ENCODE measurements around the gene MPP4. TPM values are rescaled to one million over a fixed set of nuclear protein-coding genes. Genes with fewer than 3 reads are reported as not detected.

MPP4 gene
- total and polyA plus RNA-seq, 2 donors from 2014 or later: 0.19 TPM; not detected in 1

DNA sequence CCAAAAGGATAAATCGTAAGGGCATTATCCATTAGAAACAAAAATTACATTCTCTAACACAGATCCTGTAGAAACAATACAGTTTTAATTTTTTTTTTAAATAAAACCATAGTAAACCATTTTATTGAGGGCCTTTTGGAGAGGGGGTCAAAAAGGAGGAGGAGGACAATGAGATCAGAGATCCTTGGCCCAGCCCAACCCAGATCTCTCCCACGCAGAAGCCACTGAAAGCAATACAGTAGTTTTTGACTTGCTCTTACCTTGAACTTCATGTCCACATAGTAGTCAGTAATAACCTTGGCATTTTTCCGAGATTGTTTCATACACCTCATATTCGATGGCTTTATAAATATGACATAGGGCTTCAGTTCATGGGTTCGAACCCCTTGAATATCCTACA lies 51.0 kb downstream of the MPP4 start:
- intact Hi-C loops (cut with DNase I): no loop called here
- Histone ChIP-seq H3K27ac (ENCODE audit: low read depth in 2 of 2, low read length in 2 of 2) (no peak overlapping the region), H3K4me1 (ENCODE audit: control insufficient read depth in 2 of 3, insufficient read depth in 2 of 3, low read depth in 1 of 3, low read length in 3 of 3) (peaks cover 0 to 5% (median 0%) of the 10 kb centered on the region in 3 donors), H3K9ac (ENCODE audit: low read length in 3 of 3) (no peak overlapping the region), H3K36me3 (ENCODE audit: control insufficient read depth in 2 of 3, insufficient read depth in 3 of 3, low read length in 3 of 3) (no peaks in the 10 kb centered on the region), H3K27me3 (ENCODE audit: control insufficient read depth, insufficient read depth, low read length) (no peaks in the 10 kb centered on the region), H3K4me3 (ENCODE audit: low read length in 3 of 3) (no peak overlapping the region), H3K9me3 (ENCODE audit: control insufficient read depth in 2 of 3, insufficient read depth in 1 of 3, low read length in 3 of 3) (no peaks in the 10 kb centered on the region)
- FAIRE-seq (no peak), DNase-seq (no peak)
- TF ChIP-seq, protein P1, sequence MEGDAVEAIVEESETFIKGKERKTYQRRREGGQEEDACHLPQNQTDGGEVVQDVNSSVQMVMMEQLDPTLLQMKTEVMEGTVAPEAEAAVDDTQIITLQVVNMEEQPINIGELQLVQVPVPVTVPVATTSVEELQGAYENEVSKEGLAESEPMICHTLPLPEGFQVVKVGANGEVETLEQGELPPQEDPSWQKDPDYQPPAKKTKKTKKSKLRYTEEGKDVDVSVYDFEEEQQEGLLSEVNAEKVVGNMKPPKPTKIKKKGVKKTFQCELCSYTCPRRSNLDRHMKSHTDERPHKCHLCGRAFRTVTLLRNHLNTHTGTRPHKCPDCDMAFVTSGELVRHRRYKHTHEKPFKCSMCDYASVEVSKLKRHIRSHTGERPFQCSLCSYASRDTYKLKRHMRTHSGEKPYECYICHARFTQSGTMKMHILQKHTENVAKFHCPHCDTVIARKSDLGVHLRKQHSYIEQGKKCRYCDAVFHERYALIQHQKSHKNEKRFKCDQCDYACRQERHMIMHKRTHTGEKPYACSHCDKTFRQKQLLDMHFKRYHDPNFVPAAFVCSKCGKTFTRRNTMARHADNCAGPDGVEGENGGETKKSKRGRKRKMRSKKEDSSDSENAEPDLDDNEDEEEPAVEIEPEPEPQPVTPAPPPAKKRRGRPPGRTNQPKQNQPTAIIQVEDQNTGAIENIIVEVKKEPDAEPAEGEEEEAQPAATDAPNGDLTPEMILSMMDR (IDR thresholded peaks at IDR 0.05; ENCODE audit: borderline replicate concordance, extremely low read depth, insufficient read depth): no peak

DNA sequence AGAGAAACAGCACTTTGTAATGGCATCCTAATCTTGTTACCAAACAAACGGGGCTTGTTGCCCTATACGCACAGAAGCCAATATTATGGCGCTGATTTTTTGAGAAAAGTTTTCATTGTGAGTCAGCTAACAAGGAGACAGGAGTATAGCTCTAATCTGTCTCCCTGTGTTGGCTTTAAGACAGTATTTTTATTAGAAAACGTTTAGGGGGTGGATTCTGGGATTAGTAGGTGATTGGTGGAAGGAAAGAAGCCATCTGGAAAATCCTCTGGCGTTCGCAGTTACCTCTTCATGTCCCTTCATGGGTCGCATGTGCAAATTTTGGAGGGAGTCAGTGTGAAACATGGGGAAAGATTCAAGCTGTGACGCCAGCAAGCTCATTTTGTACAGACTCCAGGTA lies 54.4 kb downstream of the MPP4 start:
- FAIRE-seq: no peak

DNA sequence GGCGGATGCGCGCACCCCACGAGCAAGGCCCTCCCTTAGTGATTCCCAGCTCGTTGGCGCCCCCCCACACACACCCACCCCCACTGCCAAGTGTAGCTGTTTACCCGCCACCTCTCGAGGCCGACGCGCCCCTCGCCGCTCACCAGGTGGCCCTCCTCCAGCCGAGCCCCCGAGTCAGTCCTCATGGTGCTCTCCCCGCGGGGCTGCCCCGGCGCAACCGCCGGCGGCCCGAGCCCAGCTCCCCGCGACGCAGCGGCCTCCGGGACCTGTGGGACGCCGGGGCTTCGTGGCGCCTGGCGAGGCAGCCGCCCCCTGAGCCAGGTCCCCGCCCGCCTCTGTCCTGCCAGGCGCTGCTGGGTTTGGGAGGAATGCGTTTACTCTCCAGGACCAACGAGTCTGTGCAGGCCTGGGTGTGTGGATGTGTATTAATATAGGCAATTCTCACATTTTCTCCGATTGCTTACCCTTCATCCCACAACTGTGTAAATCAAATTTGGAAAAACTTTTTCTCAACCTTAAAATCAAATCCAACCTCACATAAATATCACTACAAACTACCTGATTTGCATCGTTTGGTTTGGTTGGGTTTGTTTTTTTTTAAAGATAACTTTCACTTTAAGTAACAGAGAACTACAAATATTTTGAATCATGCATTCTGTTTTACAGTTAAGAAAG lies 55.1 kb downstream of the MPP4 start, which contains the start of gene TMEM237:
TMEM237 (minus strand) TSS at position 288 of the 675 bp plus-strand sequence; CDS start at position 185, 103 bp downstream.
- DNase-seq (peak; percentile 15 to 87 (median 72)), FAIRE-seq (no peak)
- H3K27ac ChIP-seq (ENCODE audit: low read depth in 2 of 2, low read length in 2 of 2): peak within 1 kb of the TSS; percentile 86 to 92
- intact Hi-C loops (cut with DNase I): no loop called here
- H3K9me3 ChIP-seq (ENCODE audit: control insufficient read depth in 2 of 3, insufficient read depth in 1 of 3, low read length in 3 of 3): no peaks in the 10 kb centered on the region
- H3K27me3 ChIP-seq (ENCODE audit: control insufficient read depth, insufficient read depth, low read length): no peaks in the 10 kb centered on the region
- H3K4me1 ChIP-seq (ENCODE audit: control insufficient read depth in 2 of 3, insufficient read depth in 2 of 3, low read depth in 1 of 3, low read length in 3 of 3): peaks cover 0 to 5% (median 2%) of the 10 kb centered on the region in 3 donors
- no peaks in the 10 kb centered on the region for H3K36me3 ChIP-seq (ENCODE audit: control insufficient read depth in 2 of 3, insufficient read depth in 3 of 3, low read length in 3 of 3)
- TF ChIP-seq, protein P1 (IDR thresholded peaks at IDR 0.05; ENCODE audit: borderline replicate concordance, extremely low read depth, insufficient read depth): no peak
- H3K4me3 ChIP-seq (ENCODE audit: low read length in 3 of 3): peak within 1 kb of the TSS; percentile 77 to 98 (median 83)
- H3K9ac ChIP-seq (ENCODE audit: low read length in 3 of 3): peak within 1 kb of the TSS; percentile 69 to 98 (median 94)

More for the DNA sequence above, 54.4 kb downstream of the MPP4 start:
- Histone ChIP-seq H3K27me3 (ENCODE audit: control insufficient read depth, insufficient read depth, low read length) (no peaks in the 10 kb centered on the region), H3K4me3 (ENCODE audit: low read length in 3 of 3) (peak overlapping the region; percentile 53 to 98 (median 77)), H3K4me1 (ENCODE audit: control insufficient read depth in 2 of 3, insufficient read depth in 2 of 3, low read depth in 1 of 3, low read length in 3 of 3) (peaks cover 0 to 5% (median 2%) of the 10 kb centered on the region in 3 donors), H3K9me3 (ENCODE audit: control insufficient read depth in 2 of 3, insufficient read depth in 1 of 3, low read length in 3 of 3) (no peaks in the 10 kb centered on the region), H3K36me3 (ENCODE audit: control insufficient read depth in 2 of 3, insufficient read depth in 3 of 3, low read length in 3 of 3) (no peaks in the 10 kb centered on the region), H3K27ac (ENCODE audit: low read depth in 2 of 2, low read length in 2 of 2) (peak overlapping the region in 1 of 2 donors; percentile 2), H3K9ac (ENCODE audit: low read length in 3 of 3) (peak overlapping the region; percentile 1 to 94 (median 57))
- DNase-seq: peak in 4 of 5 donors; percentile 15 to 56 (median 38)
- TF ChIP-seq, protein P1 (IDR thresholded peaks at IDR 0.05; ENCODE audit: borderline replicate concordance, extremely low read depth, insufficient read depth): no peak
- intact Hi-C loops (cut with DNase I): no loop called here

Measured in kidney (tissue), 14 donors.